ENCODE measurements around the gene DAB2IP.

DAB2IP gene

GRCh38 chr9:121708768-121709488 lies 57.5 kb downstream of the DAB2IP start:
- H2AK5ac ChIP-seq (ENCODE audit: low read length) = no peak overlapping the region

DNA sequence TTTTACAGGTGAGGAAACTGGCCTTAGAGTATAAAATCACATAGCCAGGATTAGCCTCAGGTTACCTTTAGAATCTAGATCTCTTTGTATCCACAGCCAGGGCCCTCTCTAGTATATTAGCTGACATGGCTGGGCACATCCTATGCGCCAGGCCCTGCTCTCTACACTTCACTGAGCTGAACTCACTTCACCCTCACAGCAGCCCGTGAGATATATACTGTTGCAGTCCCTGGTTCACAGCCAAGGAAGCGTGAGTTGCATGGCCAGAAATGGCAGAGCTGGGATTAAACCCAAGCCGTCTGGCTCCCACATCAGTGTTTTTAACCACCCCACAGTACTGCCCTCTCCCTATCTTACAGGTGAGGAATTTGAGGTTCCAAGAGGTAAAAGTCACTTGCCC lies 58.4 kb downstream of the DAB2IP start:
- no peaks in the 10 kb centered on the region for H3K27me3 ChIP-seq (ENCODE audit: insufficient read depth, low read length)
- H3K4me3 ChIP-seq (ENCODE audit: low read depth, low read length) = no peak overlapping the region
- H3K9ac ChIP-seq (ENCODE audit: low read length) = no peak overlapping the region
- no peak overlapping the region for H3K23ac ChIP-seq (ENCODE audit: low read length)
- H3K4me2 ChIP-seq (ENCODE audit: low read length) = no peak overlapping the region
- H4K91ac ChIP-seq (ENCODE audit: low read depth, low read length) = no peak overlapping the region
- H2BK120ac ChIP-seq (ENCODE audit: insufficient read depth, low read length, poor library complexity) = no peak overlapping the region
- DNase-seq = no peak
- no peak overlapping the region for H3K14ac ChIP-seq (ENCODE audit: low read length)
- H3K9me3 ChIP-seq (ENCODE audit: insufficient read depth, low read depth, low read length) = no peaks in the 10 kb centered on the region
- no peak overlapping the region for H3K18ac ChIP-seq (ENCODE audit: low read length)
- H3K79me2 ChIP-seq (ENCODE audit: control insufficient read depth, insufficient read depth, low read length, poor library complexity) = peaks cover 3% of the 10 kb centered on the region
- WGBS (ENCODE audit: extremely low coverage, insufficient coverage, insufficient read length) = no CpG with 5 or more reads among the region's 4 CpGs
- no peaks in the 10 kb centered on the region for H3K4me1 ChIP-seq (ENCODE audit: control insufficient read depth in 1 of 2, insufficient read depth in 2 of 2, low read length in 2 of 2)
- H4K12ac ChIP-seq (ENCODE audit: low read depth, low read length) = no peak overlapping the region
- H3K36me3 ChIP-seq (ENCODE audit: control insufficient read depth in 1 of 2, insufficient read depth in 2 of 2, low read length in 2 of 2) = peaks cover 10 to 16% of the 10 kb centered on the region in 2 experiments
- no peak overlapping the region for H2AFZ ChIP-seq (ENCODE audit: insufficient read depth, low read length, poor library complexity)
- H3K79me1 ChIP-seq (ENCODE audit: low read length) = no peaks in the 10 kb centered on the region
- H2BK12ac ChIP-seq (ENCODE audit: low read length) = no peak overlapping the region
- H3K27ac ChIP-seq (ENCODE audit: low read depth, low read length) = no peak overlapping the region
- no peak overlapping the region for H4K8ac ChIP-seq (ENCODE audit: low read depth, low read length)
- no peak overlapping the region for H2AK5ac ChIP-seq (ENCODE audit: low read length)
- H3K4ac ChIP-seq (ENCODE audit: low read depth, low read length) = no peak overlapping the region
- H2BK5ac ChIP-seq (ENCODE audit: low read depth, low read length, poor library complexity) = no peak overlapping the region

More at GRCh38 chr9:121708768-121709488, 57.5 kb downstream of the DAB2IP start:
- Histone ChIP-seq H3K79me1 (ENCODE audit: low read length) (no peaks in the 10 kb centered on the region), H3K36me3 (ENCODE audit: control insufficient read depth in 1 of 2, insufficient read depth in 2 of 2, low read length in 2 of 2) (peaks cover 10 to 16% of the 10 kb centered on the region in 2 experiments), H2BK12ac (ENCODE audit: low read length) (no peak overlapping the region), H2AFZ (ENCODE audit: insufficient read depth, low read length, poor library complexity) (no peak overlapping the region), H3K79me2 (ENCODE audit: control insufficient read depth, insufficient read depth, low read length, poor library complexity) (peaks cover 3% of the 10 kb centered on the region), H4K91ac (ENCODE audit: low read depth, low read length) (no peak overlapping the region), H3K27me3 (ENCODE audit: insufficient read depth, low read length) (no peaks in the 10 kb centered on the region), H3K27ac (ENCODE audit: low read depth, low read length) (no peak overlapping the region), H3K23ac (ENCODE audit: low read length) (no peak overlapping the region), H3K18ac (ENCODE audit: low read length) (no peak overlapping the region), H2BK5ac (ENCODE audit: low read depth, low read length, poor library complexity) (no peak overlapping the region), H3K4me3 (ENCODE audit: low read depth, low read length) (no peak overlapping the region), H4K8ac (ENCODE audit: low read depth, low read length) (no peak overlapping the region), H3K14ac (ENCODE audit: low read length) (no peak overlapping the region), H3K4me1 (ENCODE audit: control insufficient read depth in 1 of 2, insufficient read depth in 2 of 2, low read length in 2 of 2) (no peaks in the 10 kb centered on the region), H4K12ac (ENCODE audit: low read depth, low read length) (no peak overlapping the region), H2BK120ac (ENCODE audit: insufficient read depth, low read length, poor library complexity) (no peak overlapping the region), H3K9me3 (ENCODE audit: insufficient read depth, low read depth, low read length) (no peaks in the 10 kb centered on the region), H3K9ac (ENCODE audit: low read length) (no peak overlapping the region), H3K4me2 (ENCODE audit: low read length) (no peak overlapping the region), H3K4ac (ENCODE audit: low read depth, low read length) (no peak overlapping the region)
- DNase-seq = no peak
- no CpG with 5 or more reads among the region's 14 CpGs for WGBS (ENCODE audit: extremely low coverage, insufficient coverage, insufficient read length)

GRCh38 chr9:121711281-121711680 lies 59.8 kb downstream of the DAB2IP start:
- no peak overlapping the region for H4K91ac ChIP-seq (ENCODE audit: low read depth, low read length)
- H3K18ac ChIP-seq (ENCODE audit: low read length) = no peak overlapping the region
- peaks cover 7 to 14% of the 10 kb centered on the region in 2 experiments for H3K36me3 ChIP-seq (ENCODE audit: control insufficient read depth in 1 of 2, insufficient read depth in 2 of 2, low read length in 2 of 2)
- H2BK12ac ChIP-seq (ENCODE audit: low read length) = no peak overlapping the region
- no peak overlapping the region for H3K4me3 ChIP-seq (ENCODE audit: low read depth, low read length)
- H2BK120ac ChIP-seq (ENCODE audit: insufficient read depth, low read length, poor library complexity) = no peak overlapping the region
- H2AFZ ChIP-seq (ENCODE audit: insufficient read depth, low read length, poor library complexity) = no peak overlapping the region
- no peak overlapping the region for H4K12ac ChIP-seq (ENCODE audit: low read depth, low read length)
- no peak overlapping the region for H3K27ac ChIP-seq (ENCODE audit: low read depth, low read length)
- H2BK5ac ChIP-seq (ENCODE audit: low read depth, low read length, poor library complexity) = no peak overlapping the region
- H3K4me1 ChIP-seq (ENCODE audit: control insufficient read depth in 1 of 2, insufficient read depth in 2 of 2, low read length in 2 of 2) = no peaks in the 10 kb centered on the region
- no peaks in the 10 kb centered on the region for H3K27me3 ChIP-seq (ENCODE audit: insufficient read depth, low read length)
- H3K9me3 ChIP-seq (ENCODE audit: insufficient read depth, low read depth, low read length) = no peaks in the 10 kb centered on the region
- H3K79me1 ChIP-seq (ENCODE audit: low read length) = no peaks in the 10 kb centered on the region
- H3K4ac ChIP-seq (ENCODE audit: low read depth, low read length) = no peak overlapping the region
- H3K9ac ChIP-seq (ENCODE audit: low read length) = no peak overlapping the region
- no peak for DNase-seq
- H3K79me2 ChIP-seq (ENCODE audit: control insufficient read depth, insufficient read depth, low read length, poor library complexity) = no peaks in the 10 kb centered on the region
- no peak overlapping the region for H3K23ac ChIP-seq (ENCODE audit: low read length)
- no peak overlapping the region for H3K4me2 ChIP-seq (ENCODE audit: low read length)
- H3K14ac ChIP-seq (ENCODE audit: low read length) = no peak overlapping the region
- no peak overlapping the region for H2AK5ac ChIP-seq (ENCODE audit: low read length)
- no peak overlapping the region for H4K8ac ChIP-seq (ENCODE audit: low read depth, low read length)

- no peak overlapping the region for H3K9ac ChIP-seq (ENCODE audit: low read length)
- H2AFZ ChIP-seq (ENCODE audit: insufficient read depth, low read length, poor library complexity) = no peak overlapping the region
- no peaks in the 10 kb centered on the region for H3K9me3 ChIP-seq (ENCODE audit: insufficient read depth, low read depth, low read length)
- WGBS (ENCODE audit: extremely low coverage, insufficient coverage, insufficient read length) = no CpG with 5 or more reads among the region's 5 CpGs
- H3K27ac ChIP-seq (ENCODE audit: low read depth, low read length) = no peak overlapping the region
- no peak overlapping the region for H2BK5ac ChIP-seq (ENCODE audit: low read depth, low read length, poor library complexity)
- no peak overlapping the region for H2BK120ac ChIP-seq (ENCODE audit: insufficient read depth, low read length, poor library complexity)
- no peak overlapping the region for H3K14ac ChIP-seq (ENCODE audit: low read length)
- H4K8ac ChIP-seq (ENCODE audit: low read depth, low read length) = no peak overlapping the region
- no peak overlapping the region for H3K18ac ChIP-seq (ENCODE audit: low read length)
- H2BK12ac ChIP-seq (ENCODE audit: low read length) = no peak overlapping the region
- no peak overlapping the region for H4K91ac ChIP-seq (ENCODE audit: low read depth, low read length)
- no peak overlapping the region for H3K4me2 ChIP-seq (ENCODE audit: low read length)
- no peak overlapping the region for H3K23ac ChIP-seq (ENCODE audit: low read length)
- no peak overlapping the region for H4K12ac ChIP-seq (ENCODE audit: low read depth, low read length)
- H3K79me2 ChIP-seq (ENCODE audit: control insufficient read depth, insufficient read depth, low read length, poor library complexity) = no peaks in the 10 kb centered on the region
- H3K4ac ChIP-seq (ENCODE audit: low read depth, low read length) = no peak overlapping the region
- no peaks in the 10 kb centered on the region for H3K27me3 ChIP-seq (ENCODE audit: insufficient read depth, low read length)
- H3K4me1 ChIP-seq (ENCODE audit: control insufficient read depth in 1 of 2, insufficient read depth in 2 of 2, low read length in 2 of 2) = no peaks in the 10 kb centered on the region
- no peak overlapping the region for H2AK5ac ChIP-seq (ENCODE audit: low read length)
- H3K4me3 ChIP-seq (ENCODE audit: low read depth, low read length) = no peak overlapping the region
- peaks cover 7 to 14% of the 10 kb centered on the region in 2 experiments for H3K36me3 ChIP-seq (ENCODE audit: control insufficient read depth in 1 of 2, insufficient read depth in 2 of 2, low read length in 2 of 2)
- no peaks in the 10 kb centered on the region for H3K79me1 ChIP-seq (ENCODE audit: low read length)
- DNase-seq = no peak
These were observed 60.4 kb downstream of the DAB2IP start for GRCh38 chr9:121711797-121712196.

Data from trophoblast cell (in vitro differentiated cells and primary cell).